Stimulated activated naive B cell treated with anti-CD40 and anti-IgM and Interleukin-4, amounts not matched to agents 10 μg/mL and 1 μg/mL and 100 μg/mL, for 72 hours (primary cell): Measurements from ENCODE around the gene GUCA1A.

ENCODE experiments used
- ATAC-seq, 2 donors: fragments of 150-1000 bp; cut with Tn5 transposase; replicated peaks; 2 replicates each; pipeline ENCODE4 v1.10.0; 2021; ENCODE audit warnings: moderate library complexity in 1 of 2
- DNase-seq: peaks from one replicate; pipeline ENCODE4 v3.0.0; 2021
- H3K27ac Mint-ChIP-seq: one replicate; pipeline ENCODE4 v1.8.0; 2022; ENCODE audit warnings: mild to moderate bottlenecking, mixed read lengths
- H3K27me3 Mint-ChIP-seq, 2 donors: one replicate each; pipeline ENCODE4 v1.8.0; 2022; ENCODE audit warnings: mixed read lengths in 2 of 2
- H3K36me3 Mint-ChIP-seq, 2 donors: one replicate each; pipeline ENCODE4 v1.8.0; 2022; ENCODE audit warnings: mixed read lengths in 2 of 2, mild to moderate bottlenecking in 1 of 2
- H3K4me1 Mint-ChIP-seq, 2 donors: one replicate each; pipeline ENCODE4 v1.8.0; 2022; ENCODE audit warnings: mixed read lengths in 2 of 2, mild to moderate bottlenecking in 1 of 2
- H3K4me3 Mint-ChIP-seq, 2 donors: one replicate each; pipeline ENCODE4 v1.8.0; 2022; ENCODE audit warnings: mild to moderate bottlenecking in 2 of 2, mixed read lengths in 2 of 2, moderate library complexity in 1 of 2
- H3K9me3 Mint-ChIP-seq, 2 donors: one replicate each; pipeline ENCODE4 v1.8.0; 2022; ENCODE audit warnings: mixed read lengths in 2 of 2, mild to moderate bottlenecking in 1 of 2

Gene GUCA1A

GRCh38 chr6:42217519-42218367 lies 44.6 kb downstream of the GUCA1A start, which contains the start of gene MRPS10:
Gene MRPS10, minus strand, starts transcription at chr6:42217861. Its CDS starts 12 bp downstream, at chr6:42217849.
- Mint-ChIP-seq H3K27ac (peak within 1 kb of the TSS; percentile 99), H3K27me3 (no peaks in the 10 kb centered on the region), H3K4me1 (peaks cover 16 to 34% of the 10 kb centered on the region in 2 donors)

GRCh38 chr6:42220807-42221206 lies 47.6 kb downstream of the GUCA1A start:
- DNase-seq = no peak
- Mint-ChIP-seq H3K27me3 (no peaks in the 10 kb centered on the region), H3K4me1 (peaks cover 16 to 30% of the 10 kb centered on the region in 2 donors), H3K9me3 (no peaks in the 10 kb centered on the region), H3K4me3 (no peak overlapping the region), H3K27ac (no peak overlapping the region), H3K36me3 (peaks cover 3 to 4% of the 10 kb centered on the region in 2 donors)
- ATAC-seq = no peak

More at GRCh38 chr6:42217519-42218367, 44.6 kb downstream of the GUCA1A start, which contains the start of gene MRPS10:
- DNase-seq (peak; percentile 89), ATAC-seq (peak; percentile 100)
- Mint-ChIP-seq H3K36me3 (peaks cover 5 to 9% of the 10 kb centered on the region in 2 donors), H3K9me3 (no peaks in the 10 kb centered on the region), H3K4me3 (peak within 1 kb of the TSS; percentile 96 to 98)

GRCh38 chr6:42221546-42221945 lies 48.4 kb downstream of the GUCA1A start:
- no peak for DNase-seq
- Mint-ChIP-seq H3K36me3 (peaks cover 3 to 4% of the 10 kb centered on the region in 2 donors), H3K27me3 (no peaks in the 10 kb centered on the region), H3K4me1 (peaks cover 11 to 22% of the 10 kb centered on the region in 2 donors), H3K4me3 (no peak overlapping the region), H3K9me3 (no peaks in the 10 kb centered on the region), H3K27ac (no peak overlapping the region)
- ATAC-seq = no peak

- Mint-ChIP-seq H3K36me3 (peaks cover 3 to 4% of the 10 kb centered on the region in 2 donors), H3K4me3 (no peak overlapping the region), H3K4me1 (peaks cover 9 to 19% of the 10 kb centered on the region in 2 donors), H3K27me3 (no peaks in the 10 kb centered on the region), H3K9me3 (no peaks in the 10 kb centered on the region), H3K27ac (no peak overlapping the region)
- ATAC-seq (no peak), DNase-seq (no peak)
These were observed 49.3 kb downstream of the GUCA1A start for GRCh38 chr6:42222448-42222847.

GRCh38 chr6:42224222-42225028 lies 51.3 kb downstream of the GUCA1A start:
- H3K36me3 Mint-ChIP-seq = no peaks in the 10 kb centered on the region
- DNase-seq (peak; percentile 4), ATAC-seq (peak; percentile 97 to 99)
- peak overlapping the region; percentile 51 for H3K27ac Mint-ChIP-seq
- peaks cover 7 to 12% of the 10 kb centered on the region in 2 donors for H3K4me1 Mint-ChIP-seq
- H3K9me3 Mint-ChIP-seq = no peaks in the 10 kb centered on the region
- H3K4me3 Mint-ChIP-seq = peak overlapping the region in 1 of 2 donors; percentile 25
- no peaks in the 10 kb centered on the region for H3K27me3 Mint-ChIP-seq

GRCh38 chr6:42225029-42225339 lies 51.8 kb downstream of the GUCA1A start:
- DNase-seq = no peak
- Mint-ChIP-seq H3K27ac (no peak overlapping the region), H3K4me3 (no peak overlapping the region), H3K9me3 (no peaks in the 10 kb centered on the region), H3K27me3 (no peaks in the 10 kb centered on the region), H3K4me1 (peaks cover 8 to 12% of the 10 kb centered on the region in 2 donors), H3K36me3 (no peaks in the 10 kb centered on the region)
- ATAC-seq = peak in 1 of 2 donors; percentile 16

GRCh38 chr6:42225419-42225818 lies 52.3 kb downstream of the GUCA1A start:
- H3K36me3 Mint-ChIP-seq = no peaks in the 10 kb centered on the region
- peaks cover 8 to 12% of the 10 kb centered on the region in 2 donors for H3K4me1 Mint-ChIP-seq
- DNase-seq = no peak
- ATAC-seq = no peak
- H3K4me3 Mint-ChIP-seq = no peak overlapping the region
- no peaks in the 10 kb centered on the region for H3K9me3 Mint-ChIP-seq
- no peak overlapping the region for H3K27ac Mint-ChIP-seq
- no peaks in the 10 kb centered on the region for H3K27me3 Mint-ChIP-seq

- ATAC-seq (no peak), DNase-seq (no peak)
- Mint-ChIP-seq H3K27ac (no peak overlapping the region), H3K9me3 (no peaks in the 10 kb centered on the region), H3K27me3 (no peaks in the 10 kb centered on the region), H3K4me3 (no peak overlapping the region), H3K4me1 (peaks cover 5 to 7% of the 10 kb centered on the region in 2 donors), H3K36me3 (no peaks in the 10 kb centered on the region)
These were observed 53.0 kb downstream of the GUCA1A start for GRCh38 chr6:42226161-42226611.

- ATAC-seq (no peak), DNase-seq (no peak)
- no peaks in the 10 kb centered on the region for H3K9me3 Mint-ChIP-seq
- H3K36me3 Mint-ChIP-seq = no peaks in the 10 kb centered on the region
- peaks cover 5 to 7% of the 10 kb centered on the region in 2 donors for H3K4me1 Mint-ChIP-seq
- no peaks in the 10 kb centered on the region for H3K27me3 Mint-ChIP-seq
- no peak overlapping the region for H3K27ac Mint-ChIP-seq
- no peak overlapping the region for H3K4me3 Mint-ChIP-seq
These were observed 53.5 kb downstream of the GUCA1A start for GRCh38 chr6:42226645-42227143.

- Mint-ChIP-seq H3K4me1 (peaks cover 5 to 7% of the 10 kb centered on the region in 2 donors), H3K9me3 (no peaks in the 10 kb centered on the region), H3K27me3 (no peaks in the 10 kb centered on the region), H3K27ac (no peak overlapping the region), H3K36me3 (no peaks in the 10 kb centered on the region), H3K4me3 (no peak overlapping the region)
- no peak for ATAC-seq
- no peak for DNase-seq
These were observed 54.1 kb downstream of the GUCA1A start for GRCh38 chr6:42227173-42227850.

GRCh38 chr6:42228305-42228704 lies 55.1 kb downstream of the GUCA1A start:
- ATAC-seq (no peak), DNase-seq (no peak)
- Mint-ChIP-seq H3K4me3 (no peak overlapping the region), H3K9me3 (no peaks in the 10 kb centered on the region), H3K27ac (no peak overlapping the region), H3K27me3 (no peaks in the 10 kb centered on the region), H3K36me3 (no peaks in the 10 kb centered on the region), H3K4me1 (peaks cover 5 to 7% of the 10 kb centered on the region in 2 donors)
